GM10847 (cell line): ENCODE measurements around the gene FOS.

ENCODE experiments used
- POLR2A ChIP-seq: IDR thresholded peaks from 2 replicates; pipeline ENCODE4 v1.6.1; 2011; ENCODE audit not compliant: insufficient read length; ENCODE audit errors: extremely low read depth

The FOS gene

GRCh38 chr14:75293920-75294648 is 15.5 kb downstream of the FOS start:
- no peak for TF ChIP-seq POLR2A

GRCh38 chr14:75294649-75295033 is 16.0 kb downstream of the FOS start:
- no peak for TF ChIP-seq POLR2A

- TF ChIP-seq POLR2A = no peak
Observed at GRCh38 chr14:75295061-75295461, 16.4 kb downstream of the FOS start.

- no peak for TF ChIP-seq POLR2A
Observed at GRCh38 chr14:75295491-75296345, 17.1 kb downstream of the FOS start.

- TF ChIP-seq POLR2A = no peak
Observed at GRCh38 chr14:75297411-75298040, 18.9 kb downstream of the FOS start.

GRCh38 chr14:75298187-75298965 is 19.7 kb downstream of the FOS start:
- no peak for TF ChIP-seq POLR2A

- no peak for TF ChIP-seq POLR2A
Observed at GRCh38 chr14:75299059-75299458, 20.4 kb downstream of the FOS start.

- no peak for TF ChIP-seq POLR2A
Observed at GRCh38 chr14:75299576-75299975, 20.9 kb downstream of the FOS start.

- no peak for TF ChIP-seq POLR2A
Observed at GRCh38 chr14:75301666-75302325, 23.2 kb downstream of the FOS start.

GRCh38 chr14:75303381-75303789 is 24.8 kb downstream of the FOS start:
- TF ChIP-seq POLR2A = no peak

- TF ChIP-seq POLR2A = no peak
Observed at GRCh38 chr14:75306927-75307699, 28.5 kb downstream of the FOS start.

GRCh38 chr14:75307700-75308379 is 29.2 kb downstream of the FOS start:
- no peak for TF ChIP-seq POLR2A
